Measurements from ENCODE around the gene PDIA3. TPM values are rescaled to one million over a fixed set of nuclear protein-coding genes. Genes with fewer than 3 reads are reported as not detected.
"Not testable (repeated sequence)": the region's sequence is repeated elsewhere in the genome, so short reads cannot be mapped to it uniquely, and the experiment has no call there.

Gene PDIA3
- polyA plus RNA-seq, 1 donor, result 182 TPM

GRCh38 chr15:43776718-43777266 lies 30.6 kb downstream of the PDIA3 start, which contains the start of gene ELL3:
TSS of gene ELL3 (minus strand) at chr15:43776966. CDS start at chr15:43776901, 65 bp downstream.
- no peak for DNase-seq

GRCh38 chr15:43777267-43777914 lies 31.2 kb downstream of the PDIA3 start:
- DNase-seq, result peak; percentile 78

GRCh38 chr15:43779016-43779415 lies 32.8 kb downstream of the PDIA3 start:
- DNase-seq, result no peak

GRCh38 chr15:43789409-43789808 lies 43.2 kb downstream of the PDIA3 start:
- no peak for DNase-seq

GRCh38 chr15:43791993-43792760 lies 45.9 kb downstream of the PDIA3 start, which contains the start of gene SERF2:
TSS of gene SERF2 (plus strand) at chr15:43792320. CDS start at chr15:43792377, 57 bp downstream.
- peak; percentile 100 for DNase-seq

GRCh38 chr15:43792761-43793476 lies 46.7 kb downstream of the PDIA3 start:
- DNase-seq, result peak; percentile 30

GRCh38 chr15:43793647-43794046 lies 47.4 kb downstream of the PDIA3 start:
- DNase-seq, result no peak

GRCh38 chr15:43794269-43795037 lies 48.2 kb downstream of the PDIA3 start:
- DNase-seq, result no peak

GRCh38 chr15:43795197-43795596 lies 49.0 kb downstream of the PDIA3 start:
- DNase-seq, result no peak

GRCh38 chr15:43795997-43796396 lies 49.8 kb downstream of the PDIA3 start:
- DNase-seq, result no peak

GRCh38 chr15:43796566-43796965 lies 50.3 kb downstream of the PDIA3 start:
- no peak for DNase-seq

- no peak for DNase-seq
Measured at GRCh38 chr15:43799209-43799944, 53.1 kb downstream of the PDIA3 start.

- DNase-seq, result no peak
Measured at GRCh38 chr15:43799945-43800285, 53.7 kb downstream of the PDIA3 start, which contains the start of gene SERINC4. TSS of gene SERINC4 (minus strand) at chr15:43800220. CDS start at chr15:43799986, 234 bp downstream.

- peak; percentile 95 for DNase-seq
Measured at GRCh38 chr15:43800286-43801141, 54.3 kb downstream of the PDIA3 start, which contains the start of gene HYPK. TSS of gene HYPK (plus strand) at chr15:43800599. CDS start at chr15:43800623, 24 bp downstream.

- DNase-seq, result not testable (repeated sequence)
Measured at GRCh38 chr15:43802676-43803075, 56.4 kb downstream of the PDIA3 start.

GRCh38 chr15:43808435-43808950 lies 62.3 kb downstream of the PDIA3 start:
- no peak for DNase-seq

- DNase-seq, result no peak
Measured at GRCh38 chr15:43808960-43809678, 62.9 kb downstream of the PDIA3 start.

GRCh38 chr15:43815064-43815463 lies 68.8 kb downstream of the PDIA3 start:
- DNase-seq, result not testable (repeated sequence)

- DNase-seq, result no peak
Measured at GRCh38 chr15:43821505-43821904, 75.3 kb downstream of the PDIA3 start.
